IPS-18c (cell line): ENCODE data around the gene FOXO3.

Source experiments
- H3K4me3 ChIP-seq: 2 replicates; pipeline ENCODE4 v1.7.0; 2013; ENCODE audit warnings: low read depth, mild to moderate bottlenecking, low read length, moderate library complexity; ENCODE audit not compliant: insufficient read depth
- H3K9me3 ChIP-seq: one replicate; pipeline ENCODE4 v1.6.1; 2013; ENCODE audit warnings: mild to moderate bottlenecking, low read length, moderate library complexity; ENCODE audit not compliant: control insufficient read depth, insufficient read depth

Gene FOXO3

DNA sequence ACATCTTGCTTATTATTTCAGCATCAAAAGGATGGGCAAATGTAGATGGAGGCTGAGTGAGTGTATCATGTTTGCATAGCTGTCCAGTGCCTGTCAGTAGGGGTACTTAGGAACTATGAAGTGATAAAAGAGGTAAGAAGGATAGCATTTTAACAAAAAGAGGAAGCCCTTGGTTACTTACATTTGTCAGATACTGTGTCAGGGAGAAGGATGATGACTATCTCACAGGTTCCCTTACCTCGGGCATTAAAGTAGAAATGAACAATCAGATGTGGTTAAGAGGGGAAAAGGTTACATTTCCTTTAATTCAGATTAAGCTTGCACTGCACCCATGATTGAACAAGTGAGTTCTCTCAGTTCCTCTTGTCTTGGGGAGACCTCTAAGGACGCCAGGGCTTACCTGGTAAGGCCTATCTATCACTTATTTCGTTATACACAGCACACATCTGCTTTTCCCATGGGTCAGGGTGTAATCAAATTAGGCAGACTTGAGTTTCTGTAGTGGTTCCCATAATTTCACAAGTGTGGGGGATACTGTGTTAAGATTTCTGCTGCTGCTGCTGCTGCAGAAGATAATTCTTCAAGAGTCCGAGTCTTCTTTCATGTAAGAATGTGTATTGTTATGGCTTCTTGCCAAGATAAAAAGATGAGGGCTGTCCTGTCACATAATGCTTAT lies 4.5 kb downstream of the FOXO3 start:
- Histone ChIP-seq H3K4me3 (no peak overlapping the region), H3K9me3 (no peaks in the 10 kb centered on the region)

DNA sequence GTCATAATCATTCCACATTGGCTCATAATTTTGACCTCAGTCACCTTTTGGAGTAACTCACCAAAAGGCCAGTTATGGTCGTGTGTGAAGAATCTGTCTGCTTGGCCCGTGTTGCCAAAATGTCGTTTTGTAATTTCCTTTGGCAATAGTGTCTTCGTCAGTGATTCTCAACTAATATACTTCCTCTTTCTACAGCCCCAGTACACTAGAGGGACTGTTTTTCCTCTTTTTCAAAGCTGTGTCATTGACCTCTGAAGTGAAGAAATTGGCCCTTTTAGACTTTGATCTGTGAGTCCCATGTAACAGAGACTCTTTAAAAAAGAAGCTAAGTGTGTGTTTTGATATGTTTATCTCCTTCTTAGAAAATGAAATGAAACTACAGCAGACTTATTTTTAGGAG lies 5.2 kb downstream of the FOXO3 start:
- no peak overlapping the region for H3K4me3 ChIP-seq
- H3K9me3 ChIP-seq: no peaks in the 10 kb centered on the region

DNA sequence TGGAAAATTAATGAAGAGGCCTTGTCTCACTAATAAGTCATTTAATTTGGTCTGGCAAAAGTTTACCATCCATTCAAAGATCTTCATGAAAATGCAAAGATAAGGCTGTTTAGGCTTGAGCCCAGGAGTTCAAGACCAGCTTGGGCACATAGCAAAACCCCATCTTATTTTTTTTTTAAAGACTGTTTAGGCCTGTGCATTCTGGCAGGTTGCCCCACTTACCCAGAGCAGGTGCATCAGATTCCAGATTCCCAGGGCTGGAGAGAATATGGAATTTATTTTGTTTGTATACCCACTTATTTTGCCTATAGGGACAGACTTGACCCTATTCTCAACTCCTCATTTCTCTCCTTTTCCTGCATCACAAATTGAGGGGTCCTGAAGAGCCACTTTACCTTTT lies 5.7 kb downstream of the FOXO3 start:
- no peaks in the 10 kb centered on the region for H3K9me3 ChIP-seq
- H3K4me3 ChIP-seq: no peak overlapping the region

DNA sequence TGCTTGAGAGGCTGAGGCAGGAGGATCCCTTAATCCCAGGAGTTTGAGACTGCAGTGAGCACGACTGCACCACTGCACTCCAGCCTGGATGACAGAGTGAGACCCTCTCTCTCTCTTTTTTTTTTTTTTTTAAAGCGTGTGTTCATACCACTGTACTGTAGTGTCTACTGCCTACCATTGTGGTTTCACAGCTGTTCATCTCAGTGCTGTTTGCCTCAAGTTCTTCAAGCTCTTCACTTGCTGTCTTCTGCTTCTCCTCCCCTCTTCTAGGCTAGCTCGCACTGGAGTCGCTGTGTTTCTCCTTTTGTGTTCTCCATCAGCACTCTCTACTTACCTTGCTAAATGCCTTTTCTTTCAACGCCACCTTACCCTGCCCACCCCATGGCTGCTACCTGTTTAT lies 7.4 kb downstream of the FOXO3 start:
- H3K4me3 ChIP-seq: no peak overlapping the region
- H3K9me3 ChIP-seq: no peaks in the 10 kb centered on the region

DNA sequence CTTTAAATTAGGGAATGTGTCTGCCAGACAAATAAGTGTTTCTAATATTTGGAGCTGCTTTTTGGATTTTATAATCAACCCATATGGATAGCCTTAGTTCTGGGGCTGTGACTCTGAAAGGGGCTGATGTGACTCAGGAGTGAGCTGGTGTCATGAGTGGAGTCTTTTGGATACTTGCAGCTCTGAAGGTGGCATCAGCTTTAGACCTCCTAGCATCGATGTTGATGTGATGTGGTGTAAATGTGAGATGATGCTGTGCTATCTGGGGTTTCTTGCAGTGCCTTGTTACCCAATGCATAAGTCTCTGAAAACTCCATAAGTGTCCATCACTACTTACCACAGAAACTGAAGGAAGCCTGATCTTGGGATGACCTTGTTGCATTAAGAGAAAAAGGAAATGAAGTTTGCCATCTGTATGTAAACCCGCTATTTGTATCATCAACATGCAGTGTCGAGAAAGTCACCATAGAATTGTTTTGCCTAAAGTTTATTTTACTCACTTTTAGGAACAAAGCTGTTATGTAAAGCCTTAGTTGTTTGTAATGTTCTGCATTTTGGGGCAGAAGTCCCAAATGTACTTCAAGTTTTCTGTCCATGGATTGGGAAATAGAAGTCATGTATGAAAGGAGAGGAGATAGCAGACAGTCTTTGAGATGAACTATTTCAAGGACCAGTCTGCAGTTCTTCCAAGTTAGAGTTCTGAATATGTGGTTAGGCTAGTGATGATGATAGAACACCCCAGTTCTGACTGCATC lies 8.0 kb downstream of the FOXO3 start:
- Histone ChIP-seq H3K9me3 (no peaks in the 10 kb centered on the region), H3K4me3 (no peak overlapping the region)

DNA sequence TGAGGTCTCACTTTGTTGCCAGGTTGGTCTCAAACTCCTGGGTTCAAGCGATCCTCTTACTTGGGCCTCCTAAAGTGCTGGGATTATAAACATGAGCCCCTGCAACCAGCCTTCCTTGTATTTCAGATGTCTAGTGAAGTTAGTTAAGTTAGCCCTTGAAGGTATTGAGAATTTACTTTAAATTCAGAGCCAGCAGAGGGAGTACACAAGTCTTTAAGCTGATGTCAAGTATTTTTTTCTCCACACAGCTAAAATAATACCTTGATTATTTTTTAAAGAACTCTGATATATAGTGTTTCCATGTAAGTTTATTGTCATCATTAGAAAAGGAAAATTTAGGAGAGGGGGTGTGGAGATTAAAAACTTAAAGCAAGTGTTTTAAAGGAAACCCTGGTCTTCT lies 9.8 kb downstream of the FOXO3 start:
- no peak overlapping the region for H3K4me3 ChIP-seq

DNA sequence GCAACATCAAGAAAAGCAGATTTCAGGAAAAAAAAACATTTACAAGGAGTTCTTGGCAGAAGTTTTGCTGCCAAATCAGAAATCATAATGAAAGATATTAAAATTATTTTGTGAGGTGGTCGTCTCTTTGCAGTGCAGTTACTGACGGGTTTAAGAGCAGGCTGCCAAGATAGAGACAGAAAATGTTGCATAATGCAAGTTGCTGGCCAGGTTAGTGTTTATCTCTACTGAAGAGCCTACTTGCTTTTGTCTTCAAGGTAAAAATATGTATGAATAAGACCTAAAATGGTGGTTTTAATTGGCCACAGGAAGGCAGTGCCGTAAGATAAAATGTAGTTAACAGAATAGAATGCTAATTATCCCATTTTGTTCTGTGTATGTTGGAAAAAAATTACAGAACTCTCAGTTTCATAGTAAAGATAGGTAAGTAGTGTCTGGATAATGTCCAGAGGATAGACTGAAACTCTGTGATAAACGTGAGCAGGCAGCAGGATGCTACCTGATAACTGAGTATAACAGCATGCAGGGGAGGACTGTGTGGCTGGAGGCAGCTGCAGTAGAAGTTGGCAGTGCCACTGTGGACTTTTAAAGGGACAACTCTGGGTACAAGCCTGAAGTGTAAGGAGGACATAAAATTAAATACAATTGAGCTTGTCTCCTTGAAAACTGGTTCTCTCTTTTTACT lies 13.9 kb downstream of the FOXO3 start:
- Histone ChIP-seq H3K4me3 (no peak overlapping the region), H3K9me3 (no peaks in the 10 kb centered on the region)

More for the DNA sequence above, 9.8 kb downstream of the FOXO3 start:
- H3K9me3 ChIP-seq: no peaks in the 10 kb centered on the region

DNA sequence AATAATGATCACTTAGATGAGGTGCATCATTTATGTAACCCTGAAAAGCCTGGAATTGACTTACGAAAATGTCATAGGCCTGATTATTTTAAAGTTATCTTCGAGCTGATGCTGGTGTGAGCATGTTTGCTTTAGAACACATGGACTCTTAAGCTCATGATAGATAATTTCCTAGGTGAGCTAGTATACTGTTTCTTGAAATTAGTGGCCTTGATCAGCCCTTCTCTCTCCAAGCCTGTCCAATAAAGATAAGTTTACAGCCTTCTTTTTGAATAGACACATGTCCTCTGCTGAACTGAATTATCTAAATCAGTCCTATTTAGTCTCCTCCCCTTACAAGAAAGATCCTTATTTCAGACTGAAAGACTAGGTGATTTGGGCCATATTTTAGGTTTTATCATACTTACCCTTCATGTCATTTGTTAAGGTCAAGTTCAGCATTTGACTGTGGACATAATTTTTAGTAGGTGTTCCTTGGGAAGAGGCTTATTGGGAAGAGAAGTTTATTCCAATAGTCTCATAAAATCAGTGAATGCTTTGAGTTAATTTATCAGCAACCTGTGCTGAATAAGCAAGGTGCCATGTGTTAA lies 15.3 kb downstream of the FOXO3 start:
- Histone ChIP-seq H3K4me3 (no peak overlapping the region), H3K9me3 (no peaks in the 10 kb centered on the region)

DNA sequence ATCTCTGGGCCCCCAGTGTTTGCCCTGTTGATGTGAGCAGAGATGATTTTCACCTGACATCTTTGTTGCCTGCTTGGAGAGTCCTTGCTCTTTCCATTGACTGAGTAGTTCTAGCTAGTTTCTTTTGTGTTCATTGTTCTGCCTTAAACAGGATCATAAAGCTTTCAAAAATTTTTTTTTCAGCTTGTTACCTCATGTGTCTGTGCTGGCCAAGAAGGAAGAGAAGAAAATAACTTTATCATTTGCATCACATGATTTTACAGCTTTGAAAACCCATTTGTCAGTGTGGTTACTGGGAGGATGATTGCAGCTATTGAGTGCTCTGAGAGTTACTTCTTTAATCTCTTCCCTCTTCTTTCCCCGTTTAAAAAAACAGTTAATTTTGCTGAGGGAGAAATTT lies 16.0 kb downstream of the FOXO3 start:
- H3K4me3 ChIP-seq: no peak overlapping the region

DNA sequence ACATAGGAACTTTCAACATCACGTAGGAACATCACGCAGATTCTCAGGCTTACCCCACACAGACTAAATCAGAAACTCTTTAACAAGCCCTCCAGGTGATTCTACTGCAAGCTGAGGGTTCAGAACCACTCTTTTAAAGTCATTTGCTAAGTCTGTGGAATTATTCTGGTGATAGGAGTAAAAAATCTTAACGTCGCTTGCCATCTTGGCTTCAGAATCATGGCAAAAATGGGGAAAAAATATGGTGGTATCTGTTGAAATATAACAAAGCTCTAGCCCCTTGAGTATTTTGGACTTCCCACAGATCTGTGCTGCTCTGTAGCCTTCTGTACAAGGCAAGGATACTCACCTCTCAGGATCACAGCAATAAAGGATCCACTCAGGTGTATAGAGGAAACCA lies 17.4 kb downstream of the FOXO3 start:
- Histone ChIP-seq H3K4me3 (no peak overlapping the region), H3K9me3 (no peaks in the 10 kb centered on the region)

More for the DNA sequence above, 16.0 kb downstream of the FOXO3 start:
- H3K9me3 ChIP-seq: no peaks in the 10 kb centered on the region

DNA sequence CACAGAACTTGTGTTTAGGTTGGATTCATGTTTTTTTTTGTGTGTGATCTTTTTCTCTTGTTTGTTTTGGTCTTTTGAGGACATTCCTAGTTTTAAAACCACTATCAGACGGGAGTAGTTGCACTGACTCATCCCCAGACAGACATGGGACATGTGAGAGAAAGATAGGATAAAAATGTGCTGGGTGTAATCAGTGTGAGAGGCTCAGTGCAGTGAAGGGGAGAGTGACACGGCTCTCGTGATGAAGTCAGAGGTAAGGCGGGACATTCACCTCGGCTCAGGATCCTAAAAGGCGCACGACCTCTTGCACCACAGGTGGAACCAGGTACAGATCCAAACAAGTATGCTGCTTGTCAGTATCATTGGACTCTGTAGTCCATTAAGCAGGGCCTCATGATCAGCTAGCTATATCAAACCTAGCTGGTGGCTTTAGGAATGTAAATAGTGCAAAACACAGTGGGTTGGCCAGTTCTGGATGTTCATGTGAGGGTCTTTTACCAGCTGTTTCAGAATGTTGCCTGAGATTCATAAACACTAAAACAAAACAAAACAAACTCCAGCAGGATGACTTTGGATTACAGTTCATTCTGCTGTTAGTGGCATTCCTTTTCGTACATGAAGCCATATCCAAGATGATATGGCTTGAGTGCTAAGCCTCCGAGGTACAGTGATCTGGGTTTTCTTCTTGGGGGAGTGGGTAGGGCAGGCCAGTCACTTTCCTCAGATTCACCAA lies 18.0 kb downstream of the FOXO3 start:
- H3K9me3 ChIP-seq: no peaks in the 10 kb centered on the region
- H3K4me3 ChIP-seq: no peak overlapping the region

DNA sequence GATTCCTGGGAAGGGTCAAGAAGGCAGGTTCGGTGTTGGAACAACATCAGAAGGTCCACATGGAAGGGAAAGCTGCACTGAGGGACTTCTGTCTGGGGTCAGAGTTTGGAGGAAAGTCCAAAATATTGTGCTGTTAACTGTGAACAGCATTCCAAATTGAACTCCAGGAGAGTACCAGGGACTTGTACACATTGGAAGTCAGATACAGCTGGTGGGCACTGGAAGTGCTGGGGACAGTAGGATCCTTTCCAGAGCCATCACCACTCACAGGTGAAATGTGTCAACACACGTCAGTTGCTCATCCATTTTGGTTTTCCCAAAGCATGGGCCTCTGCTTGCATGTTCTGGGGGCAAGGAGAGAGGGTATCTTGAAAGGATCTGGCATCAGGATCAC lies 18.6 kb downstream of the FOXO3 start:
- Histone ChIP-seq H3K9me3 (no peaks in the 10 kb centered on the region), H3K4me3 (no peak overlapping the region)

DNA sequence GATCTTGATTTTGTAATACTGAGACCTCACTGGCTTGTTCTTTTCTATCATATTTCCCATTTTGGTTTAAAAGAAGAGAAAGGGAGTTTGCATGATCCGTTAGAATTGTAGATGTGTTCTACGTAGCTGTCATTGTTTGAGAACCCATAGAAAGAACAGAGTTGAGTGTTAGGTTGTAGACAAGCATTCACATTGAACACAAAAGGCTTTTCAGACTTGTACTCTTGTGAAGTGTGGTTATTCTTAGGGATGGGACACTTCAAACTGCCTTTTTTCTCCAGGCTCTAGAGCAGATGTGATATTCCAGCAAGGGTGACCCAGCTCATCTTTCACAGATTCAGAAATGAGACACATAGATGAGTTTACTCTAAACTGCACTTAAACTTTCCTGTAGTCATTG lies 19.9 kb downstream of the FOXO3 start:
- Histone ChIP-seq H3K9me3 (no peaks in the 10 kb centered on the region), H3K4me3 (no peak overlapping the region)

DNA sequence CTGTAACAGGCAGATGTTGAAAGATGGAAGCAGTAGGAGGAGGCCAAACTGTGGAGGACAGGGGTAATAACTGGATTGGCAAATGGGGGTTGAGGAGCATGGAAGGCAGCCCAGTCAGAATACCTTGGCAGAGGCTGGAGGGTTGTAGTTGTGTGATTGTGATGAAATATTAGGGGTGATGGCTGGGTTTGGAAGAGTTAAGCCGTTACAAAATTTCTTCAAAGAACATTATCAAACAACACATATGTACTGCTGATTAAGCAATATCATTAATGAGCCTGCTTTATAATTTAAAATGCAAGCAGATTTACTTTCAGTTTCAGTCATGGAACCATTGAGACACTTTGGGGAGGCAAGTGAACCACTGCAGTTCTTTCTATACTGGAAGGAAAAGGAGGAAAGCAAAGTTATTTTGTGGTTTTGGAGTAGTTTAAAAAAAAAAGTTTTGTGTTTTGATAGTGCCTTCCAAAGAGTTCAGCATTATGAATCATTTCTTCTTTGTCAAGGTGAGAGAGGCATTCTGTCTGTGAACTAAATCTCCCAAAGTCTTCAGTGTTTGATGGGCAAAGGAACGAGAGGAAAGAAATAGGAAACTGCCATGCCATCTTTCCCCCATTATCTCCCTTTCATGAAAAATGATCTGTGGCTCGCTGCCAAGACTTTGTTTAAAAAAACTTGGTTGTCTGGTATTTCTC lies 20.7 kb downstream of the FOXO3 start:
- no peak overlapping the region for H3K4me3 ChIP-seq

DNA sequence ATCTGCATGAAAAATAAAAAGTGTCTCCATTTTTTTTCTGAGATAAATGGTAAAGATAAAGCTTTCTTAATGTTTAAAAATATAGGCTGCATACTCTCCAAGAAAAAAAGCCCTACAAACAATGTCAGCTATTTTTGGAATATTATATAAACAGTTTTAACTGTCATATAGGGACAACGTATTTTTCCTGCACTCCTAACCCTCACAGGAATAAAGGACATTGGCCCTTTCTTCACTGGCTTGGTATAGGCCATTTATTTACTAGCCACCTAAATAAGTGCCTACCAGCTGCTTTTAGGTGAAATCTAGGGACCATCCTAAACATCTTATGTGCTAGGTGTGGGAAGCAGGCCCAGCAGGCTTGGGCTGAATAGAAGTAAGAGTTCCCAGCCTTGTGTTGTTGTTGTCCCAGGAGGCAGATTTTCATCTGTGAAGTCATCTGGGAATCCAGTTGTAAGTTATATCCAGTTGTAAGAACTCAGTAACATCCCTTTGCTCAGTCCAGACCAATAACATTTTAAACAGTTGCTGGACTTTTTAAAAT lies 21.3 kb downstream of the FOXO3 start:
- H3K4me3 ChIP-seq: no peak overlapping the region

More for the DNA sequence above, 20.7 kb downstream of the FOXO3 start:
- H3K9me3 ChIP-seq: no peaks in the 10 kb centered on the region

DNA sequence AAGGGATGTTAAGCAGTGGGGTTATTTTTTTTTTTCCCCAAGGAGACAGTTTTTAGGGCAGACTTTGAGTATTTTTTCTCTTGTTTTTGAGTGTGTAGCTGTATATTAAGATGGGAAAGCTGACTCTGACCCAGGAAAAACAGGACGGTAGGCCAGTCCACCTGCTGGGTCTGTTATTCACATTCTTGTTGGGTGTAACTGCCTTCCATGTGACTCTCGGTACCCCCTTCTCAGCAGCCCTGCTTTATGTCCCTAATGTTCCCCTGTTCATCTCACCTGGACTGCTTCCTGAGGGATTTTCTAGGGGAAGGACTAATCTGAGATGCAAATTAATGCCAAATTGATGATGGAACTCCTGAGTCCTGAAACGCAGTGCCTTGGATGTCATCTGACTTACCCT lies 21.9 kb downstream of the FOXO3 start:
- Histone ChIP-seq H3K4me3 (no peak overlapping the region), H3K9me3 (no peaks in the 10 kb centered on the region)

More for the DNA sequence above, 21.3 kb downstream of the FOXO3 start:
- no peaks in the 10 kb centered on the region for H3K9me3 ChIP-seq
